Breast epithelium (tissue), 4 donors: ENCODE results near the gene PTPRK. TPM values are rescaled to one million over a fixed set of nuclear protein-coding genes. Genes with fewer than 3 reads are reported as not detected.

Experiments used
- DNase-seq, 2 donors: peaks; one replicate each; pipeline ENCODE4 v3.0.0-alpha.2; 2019; ENCODE audit warnings: low spot score in 2 of 2
- H3K27ac ChIP-seq, 2 donors: fragments of 200-600 bp; sonication (generic) in 1 of 2; one replicate each; pipeline ENCODE4 v1.5.1; 2016 to 2019; ENCODE audit warnings: mild to moderate bottlenecking in 1 of 2
- H3K27me3 ChIP-seq, 2 donors: fragments of 200-600 bp; sonication (generic) in 1 of 2; one replicate each; pipeline versions ENCODE4 v1.5.1 to v1.6.0; 2017 to 2019; ENCODE audit warnings: control low read depth in 1 of 2, mild to moderate bottlenecking in 1 of 2
- H3K36me3 ChIP-seq: fragments of 200-600 bp; one replicate; pipeline ENCODE4 v1.5.1; 2019
- H3K4me1 ChIP-seq, 2 donors: fragments of 200-600 bp; sonication (generic); one replicate each; pipeline ENCODE4 v1.5.1; 2016 to 2019; ENCODE audit warnings: control low read depth in 1 of 2
- H3K4me3 ChIP-seq, 3 donors: fragments of 200-600 bp; sonication (generic); 1 replicate in 2 of 3; 2 replicates in 1 of 3; pipeline ENCODE4 v1.5.1; 2016 to 2019; ENCODE audit warnings: mild to moderate bottlenecking in 3 of 3, moderate library complexity in 2 of 3
- H3K9me3 ChIP-seq, 2 donors: fragments of 200-600 bp; sonication (generic) in 1 of 2; one replicate each; pipeline ENCODE4 v1.5.1; 2016 to 2019; ENCODE audit warnings: control low read depth in 1 of 2
- CTCF ChIP-seq, 3 donors: fragments of 450-650 bp; IDR thresholded peaks; one replicate each; pipeline ENCODE4 v1.5.1; 2016 to 2017; ENCODE audit warnings: antibody characterized with exemption in 3 of 3, mild to moderate bottlenecking in 3 of 3, moderate library complexity in 3 of 3
- POLR2A ChIP-seq: fragments of 450-650 bp; IDR thresholded peaks from one replicate; pipeline ENCODE4 v1.6.1; 2016; ENCODE audit warnings: antibody characterized with exemption, mild to moderate bottlenecking, moderate library complexity
- POLR2AphosphoS5 ChIP-seq, 3 donors: sonication (generic); formaldehyde crosslinking; IDR thresholded peaks; one replicate each; pipeline ENCODE4 v1.6.1; 2017; ENCODE audit warnings: antibody characterized with exemption in 3 of 3
- intact Hi-C: fragments of 100-400 bp; cut with DNase I; formaldehyde crosslinking; loops from one replicate; pipeline ENCODE4 v1.15.1; 2023; ENCODE audit warnings: low total_unique reads
- total RNA-seq, 3 donors: library from RNA; depleted of rRNA; stranded (reverse); fragments of >200 nt; gene quantifications; one replicate each; pipeline ENCODE4 v1.1.0, GENCODE V29; 2016

Gene PTPRK
- total RNA-seq, 3 donors from 2014 or later: 29.1 to 134 (median 77.0) TPM

- H3K9me3 ChIP-seq: no peaks in the 10 kb centered on the region
- no peaks in the 10 kb centered on the region for H3K36me3 ChIP-seq
- H3K27me3 ChIP-seq: no peaks in the 10 kb centered on the region
- intact Hi-C loops: no loop called here
- TF ChIP-seq CTCF (IDR thresholded peaks at IDR 0.05) (no peak), POLR2A (no peak), POLR2AphosphoS5 (IDR thresholded peaks at IDR 0.05) (no peak)
- H3K27ac ChIP-seq: no peak overlapping the region
- H3K4me3 ChIP-seq: no peak overlapping the region
- no peak for DNase-seq
- H3K4me1 ChIP-seq: no peaks in the 10 kb centered on the region
Observed at GRCh38 chr6:128135325-128135724, 385.1 kb downstream of the PTPRK start.

- Histone ChIP-seq H3K4me3 (no peak overlapping the region), H3K36me3 (no peaks in the 10 kb centered on the region), H3K4me1 (no peaks in the 10 kb centered on the region), H3K27ac (no peak overlapping the region), H3K9me3 (no peaks in the 10 kb centered on the region), H3K27me3 (no peaks in the 10 kb centered on the region)
- intact Hi-C loops: no loop called here
- no peak for TF ChIP-seq CTCF (IDR thresholded peaks at IDR 0.05)
- TF ChIP-seq POLR2A: no peak
- TF ChIP-seq POLR2AphosphoS5 (IDR thresholded peaks at IDR 0.05): no peak
- DNase-seq: no peak
Observed at GRCh38 chr6:128131566-128131965, 388.8 kb downstream of the PTPRK start.

- Histone ChIP-seq H3K27me3 (no peaks in the 10 kb centered on the region), H3K36me3 (no peaks in the 10 kb centered on the region), H3K27ac (no peak overlapping the region), H3K9me3 (no peaks in the 10 kb centered on the region), H3K4me1 (no peaks in the 10 kb centered on the region), H3K4me3 (no peak overlapping the region)
- no peak for TF ChIP-seq POLR2AphosphoS5 (IDR thresholded peaks at IDR 0.05)
- TF ChIP-seq CTCF (IDR thresholded peaks at IDR 0.05): no peak
- TF ChIP-seq POLR2A: no peak
- intact Hi-C loops: no loop called here
- DNase-seq: no peak
Observed at GRCh38 chr6:128131036-128131435, 389.4 kb downstream of the PTPRK start.

GRCh38 chr6:128129679-128130078 lies 390.7 kb downstream of the PTPRK start:
- Histone ChIP-seq H3K27ac (no peak overlapping the region), H3K4me1 (no peaks in the 10 kb centered on the region), H3K27me3 (no peaks in the 10 kb centered on the region), H3K4me3 (no peak overlapping the region), H3K9me3 (no peaks in the 10 kb centered on the region), H3K36me3 (no peaks in the 10 kb centered on the region)
- TF ChIP-seq POLR2AphosphoS5 (IDR thresholded peaks at IDR 0.05): no peak
- TF ChIP-seq POLR2A: no peak
- TF ChIP-seq CTCF (IDR thresholded peaks at IDR 0.05): no peak
- DNase-seq: no peak
- intact Hi-C loops: no loop called here

- H3K4me1 ChIP-seq: no peaks in the 10 kb centered on the region
- H3K36me3 ChIP-seq: no peaks in the 10 kb centered on the region
- TF ChIP-seq POLR2AphosphoS5 (IDR thresholded peaks at IDR 0.05): no peak
- TF ChIP-seq POLR2A: no peak
- TF ChIP-seq CTCF (IDR thresholded peaks at IDR 0.05): no peak
- H3K27me3 ChIP-seq: no peaks in the 10 kb centered on the region
- no peak overlapping the region for H3K4me3 ChIP-seq
- H3K9me3 ChIP-seq: no peaks in the 10 kb centered on the region
- intact Hi-C loops: no loop called here
- no peak overlapping the region for H3K27ac ChIP-seq
- no peak for DNase-seq
Observed at GRCh38 chr6:128127650-128128049, 392.7 kb downstream of the PTPRK start.
